ENCODE results near the gene PTPRD.

PTPRD gene

GRCh38 chr9:10612641-10613398 is at the start of gene PTPRD:
TSS of gene PTPRD (minus strand) at chr9:10613002.
- Histone ChIP-seq H3K36me3 (ENCODE audit: insufficient read depth, insufficient read length, low read length) (no peaks in the 10 kb centered on the region), H3K4me1 (ENCODE audit: insufficient read depth, insufficient read length) (no peaks in the 10 kb centered on the region), H3K9ac (ENCODE audit: insufficient read length, low read depth) (peak within 1 kb of the TSS; percentile 86), H3K4me3 (ENCODE audit: insufficient read length, low read depth) (peak within 1 kb of the TSS; percentile 68), H3K27me3 (ENCODE audit: insufficient read depth, insufficient read length) (peaks cover 30% of the 10 kb centered on the region), H3K9me3 (ENCODE audit: insufficient read depth, low read length) (no peaks in the 10 kb centered on the region)
- peak; percentile 68 for DNase-seq (ENCODE audit: low read depth, low spot score)
- TF ChIP-seq ZNF274 (IDR thresholded peaks at IDR 0.05; ENCODE audit: low read depth, low read length) (no peak), YY1 (IDR thresholded peaks at IDR 0.05; ENCODE audit: insufficient read depth, insufficient read length) (no peak), SUZ12 (IDR thresholded peaks at IDR 0.05; ENCODE audit: extremely low read depth, insufficient read depth, insufficient read length) (no peak)

GRCh38 chr9:10661994-10662393 is 49.2 kb upstream of the PTPRD start:
- Histone ChIP-seq H3K9ac (ENCODE audit: insufficient read length, low read depth) (no peak overlapping the region), H3K27me3 (ENCODE audit: insufficient read depth, insufficient read length) (no peaks in the 10 kb centered on the region), H3K36me3 (ENCODE audit: insufficient read depth, insufficient read length, low read length) (no peaks in the 10 kb centered on the region), H3K4me3 (ENCODE audit: insufficient read length, low read depth) (no peak overlapping the region), H3K4me1 (ENCODE audit: insufficient read depth, insufficient read length) (no peaks in the 10 kb centered on the region), H3K9me3 (ENCODE audit: insufficient read depth, low read length) (no peaks in the 10 kb centered on the region)
- DNase-seq (ENCODE audit: low read depth, low spot score) = no peak
- TF ChIP-seq YY1 (IDR thresholded peaks at IDR 0.05; ENCODE audit: insufficient read depth, insufficient read length) = no peak
- TF ChIP-seq SUZ12 (IDR thresholded peaks at IDR 0.05; ENCODE audit: extremely low read depth, insufficient read depth, insufficient read length) = no peak
- TF ChIP-seq ZNF274 (IDR thresholded peaks at IDR 0.05; ENCODE audit: low read depth, low read length) = no peak

GRCh38 chr9:10661376-10661775 is 48.6 kb upstream of the PTPRD start:
- TF ChIP-seq YY1 (IDR thresholded peaks at IDR 0.05; ENCODE audit: insufficient read depth, insufficient read length) = no peak
- no peak for TF ChIP-seq ZNF274 (IDR thresholded peaks at IDR 0.05; ENCODE audit: low read depth, low read length)
- TF ChIP-seq SUZ12 (IDR thresholded peaks at IDR 0.05; ENCODE audit: extremely low read depth, insufficient read depth, insufficient read length) = no peak
- Histone ChIP-seq H3K9ac (ENCODE audit: insufficient read length, low read depth) (no peak overlapping the region), H3K36me3 (ENCODE audit: insufficient read depth, insufficient read length, low read length) (no peaks in the 10 kb centered on the region), H3K4me1 (ENCODE audit: insufficient read depth, insufficient read length) (no peaks in the 10 kb centered on the region), H3K9me3 (ENCODE audit: insufficient read depth, low read length) (no peaks in the 10 kb centered on the region), H3K27me3 (ENCODE audit: insufficient read depth, insufficient read length) (no peaks in the 10 kb centered on the region), H3K4me3 (ENCODE audit: insufficient read length, low read depth) (no peak overlapping the region)
- DNase-seq (ENCODE audit: low read depth, low spot score) = no peak

GRCh38 chr9:10651012-10651411 is 38.2 kb upstream of the PTPRD start:
- Histone ChIP-seq H3K4me3 (ENCODE audit: insufficient read length, low read depth) (no peak overlapping the region), H3K9me3 (ENCODE audit: insufficient read depth, low read length) (no peaks in the 10 kb centered on the region), H3K36me3 (ENCODE audit: insufficient read depth, insufficient read length, low read length) (no peaks in the 10 kb centered on the region), H3K9ac (ENCODE audit: insufficient read length, low read depth) (no peak overlapping the region), H3K4me1 (ENCODE audit: insufficient read depth, insufficient read length) (no peaks in the 10 kb centered on the region), H3K27me3 (ENCODE audit: insufficient read depth, insufficient read length) (no peaks in the 10 kb centered on the region)
- TF ChIP-seq SUZ12 (IDR thresholded peaks at IDR 0.05; ENCODE audit: extremely low read depth, insufficient read depth, insufficient read length) (no peak), ZNF274 (IDR thresholded peaks at IDR 0.05; ENCODE audit: low read depth, low read length) (no peak), YY1 (IDR thresholded peaks at IDR 0.05; ENCODE audit: insufficient read depth, insufficient read length) (no peak)
- DNase-seq (ENCODE audit: low read depth, low spot score) = no peak

GRCh38 chr9:10649076-10649475 is 36.3 kb upstream of the PTPRD start:
- no peak for TF ChIP-seq SUZ12 (IDR thresholded peaks at IDR 0.05; ENCODE audit: extremely low read depth, insufficient read depth, insufficient read length)
- no peak for TF ChIP-seq YY1 (IDR thresholded peaks at IDR 0.05; ENCODE audit: insufficient read depth, insufficient read length)
- no peak for TF ChIP-seq ZNF274 (IDR thresholded peaks at IDR 0.05; ENCODE audit: low read depth, low read length)
- H3K27me3 ChIP-seq (ENCODE audit: insufficient read depth, insufficient read length) = no peaks in the 10 kb centered on the region
- DNase-seq (ENCODE audit: low read depth, low spot score) = no peak
- no peaks in the 10 kb centered on the region for H3K9me3 ChIP-seq (ENCODE audit: insufficient read depth, low read length)
- no peak overlapping the region for H3K9ac ChIP-seq (ENCODE audit: insufficient read length, low read depth)
- no peaks in the 10 kb centered on the region for H3K4me1 ChIP-seq (ENCODE audit: insufficient read depth, insufficient read length)
- no peak overlapping the region for H3K4me3 ChIP-seq (ENCODE audit: insufficient read length, low read depth)
- H3K36me3 ChIP-seq (ENCODE audit: insufficient read depth, insufficient read length, low read length) = no peaks in the 10 kb centered on the region

DNA sequence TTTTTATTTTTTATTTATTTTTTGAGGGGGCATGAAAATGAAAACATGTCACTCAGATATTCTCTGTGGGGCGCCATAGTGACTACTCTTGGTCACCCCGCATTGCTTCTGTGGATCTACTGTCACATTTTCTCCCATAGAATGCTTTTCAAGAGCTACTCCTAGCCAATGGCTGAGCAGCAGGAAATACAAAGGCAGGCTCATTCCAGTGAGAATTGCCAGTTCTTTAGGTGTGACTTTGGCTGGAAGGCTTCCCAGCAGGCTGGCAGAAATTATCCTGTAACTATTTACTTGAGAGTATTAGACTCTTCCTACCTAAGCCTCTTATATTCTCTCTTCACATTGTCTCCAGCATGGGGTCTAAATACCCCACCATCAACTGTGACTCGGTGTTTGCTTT is 21.0 kb upstream of the PTPRD start:
- no peak for DNase-seq (ENCODE audit: low read depth, low spot score)
- TF ChIP-seq YY1 (IDR thresholded peaks at IDR 0.05; ENCODE audit: insufficient read depth, insufficient read length) (no peak), SUZ12 (IDR thresholded peaks at IDR 0.05; ENCODE audit: extremely low read depth, insufficient read depth, insufficient read length) (no peak), ZNF274 (IDR thresholded peaks at IDR 0.05; ENCODE audit: low read depth, low read length) (no peak)
- Histone ChIP-seq H3K9me3 (ENCODE audit: insufficient read depth, low read length) (no peaks in the 10 kb centered on the region), H3K4me1 (ENCODE audit: insufficient read depth, insufficient read length) (no peaks in the 10 kb centered on the region), H3K36me3 (ENCODE audit: insufficient read depth, insufficient read length, low read length) (no peaks in the 10 kb centered on the region), H3K27me3 (ENCODE audit: insufficient read depth, insufficient read length) (no peaks in the 10 kb centered on the region), H3K4me3 (ENCODE audit: insufficient read length, low read depth) (no peak overlapping the region), H3K9ac (ENCODE audit: insufficient read length, low read depth) (no peak overlapping the region)

- Histone ChIP-seq H3K9ac (ENCODE audit: insufficient read length, low read depth) (no peak overlapping the region), H3K27me3 (ENCODE audit: insufficient read depth, insufficient read length) (peaks cover 30% of the 10 kb centered on the region), H3K4me1 (ENCODE audit: insufficient read depth, insufficient read length) (no peaks in the 10 kb centered on the region), H3K36me3 (ENCODE audit: insufficient read depth, insufficient read length, low read length) (no peaks in the 10 kb centered on the region), H3K4me3 (ENCODE audit: insufficient read length, low read depth) (no peak overlapping the region), H3K9me3 (ENCODE audit: insufficient read depth, low read length) (no peaks in the 10 kb centered on the region)
- no peak for DNase-seq (ENCODE audit: low read depth, low spot score)
- no peak for TF ChIP-seq SUZ12 (IDR thresholded peaks at IDR 0.05; ENCODE audit: extremely low read depth, insufficient read depth, insufficient read length)
- no peak for TF ChIP-seq YY1 (IDR thresholded peaks at IDR 0.05; ENCODE audit: insufficient read depth, insufficient read length)
- no peak for TF ChIP-seq ZNF274 (IDR thresholded peaks at IDR 0.05; ENCODE audit: low read depth, low read length)
Measured at GRCh38 chr9:10614196-10614800, 1.5 kb upstream of the PTPRD start.
